ENCODE data around the gene CCDC47.

- TF ChIP-seq EZH2 (IDR thresholded peaks at IDR 0.05; ENCODE audit: low read depth) (no peak), CTCF (conservative IDR thresholded peaks at IDR 0.05) (no peak)
Observed at GRCh38 chr17:63760771-63761539, 12.4 kb downstream of the CCDC47 start.
